Myometrial cell (primary cell): Measurements from ENCODE around the gene NDUFS4. TPM values are rescaled to one million over a fixed set of nuclear protein-coding genes. Genes with fewer than 3 reads are reported as not detected.

ENCODE experiments used
- total RNA-seq: library from RNA; depleted of rRNA; stranded (reverse); fragments of >200 nt; gene quantifications from 2 replicates; pipeline ENCODE4 v1.2.3, GENCODE V29; 2015

The NDUFS4 gene
- total RNA-seq: 109 and 154 TPM in 2 replicates

GRCh38 chr5:53560506-53561191, at the start of gene NDUFS4:
Gene NDUFS4 (plus strand): TSS chr5:53560639. CDS start chr5:53560663, 24 bp downstream.

Other genes with a start within 250 kb of the NDUFS4 start
- 1.2 TPM in 2 replicates for gene FST, start 80.0 kb upstream of the NDUFS4 start, total RNA-seq